ENCODE data around the gene RAD23A.

- TF ChIP-seq CTCF (IDR thresholded peaks at IDR 0.05) (no peak), EZH2 (IDR thresholded peaks at IDR 0.05) (no peak), EZH2phosphoT487 (IDR thresholded peaks at IDR 0.05) (no peak)
These were observed 45.7 kb upstream of the RAD23A start for GRCh38 chr19:12899891-12900518.

Data from neural progenitor cell (in vitro differentiated cells).